T-helper 9 cell (primary cell): ENCODE results near the gene CNNM3.

Experiments used
- DNase-seq: peaks from one replicate; pipeline ENCODE4 v3.0.0-alpha.2; 2020

CNNM3 gene

DNA sequence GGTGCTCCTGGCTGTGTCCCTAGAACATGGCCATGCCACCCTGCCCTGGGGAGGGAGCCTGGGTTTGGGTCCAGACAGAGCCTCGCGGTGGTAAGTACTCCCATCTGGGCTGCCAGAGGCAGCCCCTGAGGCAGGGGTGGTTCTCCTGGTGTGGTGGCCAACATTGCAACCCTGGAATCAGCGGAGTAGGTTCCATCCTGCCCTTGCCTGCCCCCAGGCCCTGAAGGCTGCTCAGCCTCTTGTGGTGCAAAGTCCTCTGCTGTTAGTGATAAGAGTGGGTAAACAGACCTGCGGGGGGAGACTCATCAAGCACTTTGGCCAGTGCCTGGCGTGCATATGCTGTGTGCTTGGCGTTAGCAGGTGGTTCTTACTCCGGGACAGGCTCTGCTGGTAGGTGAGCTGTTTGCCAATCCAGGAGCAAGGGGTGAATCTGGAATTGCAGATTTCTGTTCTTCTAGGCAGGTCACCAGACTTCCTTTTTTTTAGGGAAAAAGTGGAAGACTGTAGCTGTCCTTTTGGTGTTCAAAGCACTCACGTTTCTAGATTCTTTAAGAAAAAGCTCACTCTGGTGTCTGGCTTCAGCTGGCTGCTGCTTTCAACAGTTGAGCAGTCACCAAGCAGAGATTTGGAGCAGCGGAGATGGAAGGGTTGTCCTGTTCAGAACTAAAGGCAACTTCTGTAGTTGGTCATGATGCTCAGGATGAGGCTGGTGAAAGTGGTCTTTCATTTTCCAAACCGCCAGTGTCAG is 3.2 kb downstream of the CNNM3 start:
- DNase-seq, result no peak

DNA sequence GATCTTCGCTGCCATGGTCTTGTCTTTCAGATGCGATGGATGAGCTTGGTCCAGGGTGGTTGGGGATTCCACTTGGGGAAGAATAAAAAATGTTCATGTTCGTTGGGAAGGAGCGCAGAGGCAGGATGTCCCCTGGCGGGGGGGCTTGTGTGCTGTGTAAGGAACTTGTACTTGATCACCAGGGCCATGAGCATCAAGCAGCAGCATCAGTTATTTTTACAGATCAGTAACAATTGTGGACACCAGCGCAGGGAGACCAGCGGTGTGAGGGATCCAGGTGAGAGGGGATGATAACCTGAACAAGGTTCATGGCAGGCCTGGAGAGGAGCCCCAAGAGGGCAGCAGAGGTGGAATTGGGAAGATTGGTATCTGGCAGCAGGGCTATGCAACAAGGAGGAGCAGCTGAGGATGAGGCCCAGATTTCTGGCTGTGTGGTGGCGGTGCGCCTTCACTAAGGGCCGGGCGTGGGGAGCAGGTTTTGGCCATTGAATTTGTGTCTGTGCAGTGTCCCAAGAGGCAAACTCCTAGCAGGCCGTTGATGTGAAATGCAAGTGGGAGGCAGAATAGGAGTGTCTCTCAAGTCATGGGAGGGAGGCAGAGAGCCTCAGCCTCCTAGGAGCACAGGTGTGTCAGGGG is 3.9 kb downstream of the CNNM3 start:
- no peak for DNase-seq

DNA sequence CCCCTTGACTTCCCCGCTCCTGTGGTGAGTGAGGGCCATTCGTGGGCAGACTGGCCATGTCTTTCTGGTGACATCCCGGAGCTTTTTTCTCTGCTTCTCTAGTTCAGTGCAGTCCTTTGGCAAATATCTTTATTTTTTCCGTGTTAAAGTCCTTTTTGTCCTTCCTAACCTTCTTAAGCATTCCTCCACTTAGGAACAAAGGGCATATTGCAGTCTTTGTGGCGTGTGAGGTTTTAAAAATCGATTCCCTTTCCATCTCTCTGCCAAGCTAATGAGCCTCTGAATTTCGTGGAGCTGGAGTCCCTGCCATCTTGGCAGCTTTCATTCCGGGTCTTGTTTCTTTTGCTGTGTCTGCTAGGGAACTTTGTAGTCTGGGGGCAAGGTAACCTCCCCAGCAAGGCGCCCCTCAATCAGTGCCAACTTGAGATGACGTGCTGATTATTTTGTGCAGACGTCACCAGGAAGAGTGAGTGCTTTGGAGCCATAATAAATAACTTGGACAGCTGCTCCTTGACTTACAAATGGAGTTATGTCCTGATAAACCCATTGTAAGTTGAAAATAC is 5.1 kb downstream of the CNNM3 start:
- DNase-seq, result no peak

DNA sequence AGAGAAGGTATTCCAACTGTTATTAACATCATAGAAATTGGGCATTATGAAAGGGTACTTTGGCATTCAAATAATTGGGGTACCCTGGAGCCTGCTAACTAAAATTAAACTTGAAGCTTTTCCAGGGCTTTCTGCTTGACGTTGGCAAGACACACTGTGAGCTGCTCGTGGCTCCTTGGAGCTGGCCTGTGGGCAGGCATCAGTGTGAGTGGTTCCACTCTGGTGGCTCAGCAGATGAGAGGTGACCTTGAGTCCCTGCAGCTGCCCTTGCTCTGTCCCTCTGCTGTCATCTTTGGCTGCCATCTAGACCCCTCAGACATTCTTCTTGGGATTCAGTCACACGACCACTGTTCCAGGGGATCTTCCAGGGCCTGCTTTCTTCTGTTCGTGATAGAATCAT is 6.7 kb downstream of the CNNM3 start:
- no peak for DNase-seq

DNA sequence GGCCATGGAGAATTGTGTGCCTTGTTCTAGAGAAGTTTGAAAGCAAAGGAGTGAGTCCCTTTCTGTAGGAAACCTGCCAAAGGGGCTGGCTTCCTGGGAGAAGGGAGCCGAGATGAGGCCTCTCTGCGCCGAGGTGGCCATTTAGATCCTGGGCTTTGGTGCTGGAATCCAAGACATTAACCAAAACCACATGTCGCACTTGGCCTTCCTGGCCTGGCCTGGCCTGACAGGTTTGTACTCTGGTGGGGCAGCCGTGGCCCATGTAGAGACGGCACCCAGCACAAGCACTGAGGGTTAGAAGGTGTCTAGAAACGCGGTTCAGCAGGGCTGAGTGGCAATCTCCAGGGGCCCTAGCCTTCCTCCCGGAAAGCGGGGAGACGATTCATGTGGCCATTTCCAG is 7.1 kb downstream of the CNNM3 start:
- no peak for DNase-seq

DNA sequence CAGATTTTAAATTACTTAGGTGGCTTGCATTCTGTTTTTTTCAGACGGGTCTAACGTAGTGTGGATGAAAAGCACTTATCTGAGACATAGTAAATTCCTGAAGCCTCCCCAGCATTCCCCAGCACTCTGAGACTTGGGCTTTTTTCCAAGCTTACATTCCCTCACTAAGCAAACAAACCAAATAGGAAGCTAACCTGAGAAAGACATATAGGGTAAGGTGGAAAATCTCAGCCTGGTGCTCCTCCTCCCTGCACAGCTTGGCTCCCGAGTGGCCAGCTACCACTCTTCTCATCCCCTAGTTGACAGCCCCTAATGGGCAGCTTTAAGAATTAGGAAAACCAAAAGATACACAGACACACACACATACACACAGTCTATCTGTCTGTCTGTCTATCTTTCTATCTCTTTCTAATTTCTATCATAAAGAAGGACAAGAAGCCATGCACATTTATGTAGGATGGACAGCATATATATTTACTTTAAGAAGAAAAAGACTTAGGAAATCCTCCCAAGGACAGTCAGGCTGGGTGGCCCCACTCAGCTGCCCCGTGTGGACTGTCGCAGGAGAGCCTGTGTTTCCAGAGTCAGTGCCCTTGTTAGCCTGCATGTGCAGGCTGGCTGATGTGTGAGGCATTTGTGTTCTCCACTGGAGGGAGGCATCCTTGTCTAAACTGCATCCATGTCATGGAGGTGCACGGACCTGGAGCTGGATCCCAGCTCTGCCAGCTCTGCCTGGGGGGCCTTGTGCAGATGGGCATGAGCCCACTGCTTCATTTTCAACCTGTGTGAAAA is 8.2 kb downstream of the CNNM3 start:
- DNase-seq, result no peak

DNA sequence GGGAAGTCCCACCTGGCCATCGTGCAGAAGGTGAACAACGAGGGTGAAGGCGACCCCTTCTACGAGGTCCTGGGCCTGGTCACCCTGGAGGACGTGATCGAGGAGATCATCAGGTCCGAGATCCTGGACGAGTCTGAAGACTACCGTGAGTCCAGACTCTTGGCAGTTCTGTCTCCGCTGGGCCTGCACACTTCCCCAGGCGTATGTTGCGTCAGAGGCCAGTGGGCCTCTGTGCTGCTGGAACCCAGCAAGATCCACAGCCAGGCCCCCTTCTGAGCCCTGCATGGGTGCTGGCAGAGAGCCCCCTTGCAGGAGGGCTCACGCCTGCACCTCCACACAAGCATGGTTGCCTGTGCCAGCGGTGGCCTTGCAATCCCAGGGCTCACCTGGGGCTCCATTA is 9.0 kb downstream of the CNNM3 start:
- no peak for DNase-seq

DNA sequence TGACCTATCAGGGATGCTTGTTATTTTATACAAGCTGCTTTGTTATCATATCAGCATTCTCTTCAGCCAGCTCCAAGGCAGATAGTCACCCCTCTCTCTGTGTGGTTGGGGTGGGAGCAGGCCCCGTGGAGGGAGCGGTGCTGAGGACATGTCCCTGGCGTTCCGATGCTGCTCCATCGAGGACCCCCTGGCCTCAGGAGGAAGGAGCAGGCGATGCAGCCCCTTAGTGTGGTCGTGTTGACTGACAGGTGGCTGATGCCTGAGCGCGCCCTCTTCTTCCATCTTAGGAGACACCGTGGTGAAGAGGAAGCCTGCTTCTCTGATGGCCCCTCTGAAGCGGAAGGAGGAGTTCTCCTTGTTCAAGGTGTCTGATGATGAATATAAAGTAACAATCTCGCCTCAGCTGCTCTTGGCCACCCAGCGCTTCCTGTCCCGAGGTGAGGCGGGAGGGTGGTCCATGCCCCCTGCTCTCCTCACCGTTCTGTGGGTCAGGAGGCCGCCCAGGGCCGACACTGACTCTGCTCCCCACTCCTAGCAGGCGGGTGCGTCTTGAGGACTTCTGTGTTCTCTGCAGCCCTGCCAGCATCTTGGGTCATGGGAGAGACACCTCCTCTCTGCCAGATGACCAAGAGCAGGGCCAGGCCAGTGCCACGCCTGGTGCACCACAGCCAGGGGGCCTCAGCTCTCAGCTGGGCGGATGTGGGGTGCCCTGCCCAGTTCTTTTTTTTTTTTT is 10.6 kb downstream of the CNNM3 start:
- no peak for DNase-seq

DNA sequence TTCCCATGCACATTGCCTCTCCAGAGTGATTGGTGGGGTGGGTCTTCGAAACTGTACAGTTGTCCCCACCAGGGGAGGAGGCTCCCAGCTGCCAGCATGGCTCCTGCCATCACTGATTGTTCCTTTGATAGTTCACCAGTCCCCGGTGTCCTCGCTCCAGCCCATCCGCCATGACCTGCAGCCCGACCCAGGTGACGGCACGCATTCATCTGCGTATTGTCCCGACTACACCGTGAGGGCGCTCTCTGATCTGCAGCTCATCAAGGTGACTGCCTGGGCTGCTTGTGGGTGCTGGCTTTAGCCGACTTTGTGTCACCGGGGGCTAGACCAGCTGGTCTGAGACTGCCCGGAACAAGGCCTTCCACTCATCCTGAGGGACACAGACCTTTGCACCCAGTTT is 12.4 kb downstream of the CNNM3 start:
- DNase-seq, result no peak

DNA sequence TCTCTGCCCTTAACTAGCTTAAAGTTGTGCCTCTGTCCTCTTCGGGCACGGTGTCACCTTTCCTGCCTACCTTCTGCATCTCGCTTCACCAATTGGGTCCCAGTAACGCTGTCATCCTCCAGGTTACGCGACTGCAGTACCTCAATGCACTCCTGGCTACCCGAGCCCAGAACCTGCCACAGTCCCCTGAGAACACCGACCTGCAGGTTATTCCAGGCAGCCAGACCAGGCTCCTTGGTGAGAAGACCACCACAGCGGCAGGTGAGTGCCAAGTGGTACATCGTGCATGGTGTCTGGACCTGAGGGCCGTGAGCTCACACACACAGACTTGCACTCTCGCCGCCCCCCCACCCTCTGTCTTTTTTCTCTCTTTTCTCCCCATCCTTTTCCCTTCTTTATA is 12.8 kb downstream of the CNNM3 start:
- DNase-seq, result no peak

DNA sequence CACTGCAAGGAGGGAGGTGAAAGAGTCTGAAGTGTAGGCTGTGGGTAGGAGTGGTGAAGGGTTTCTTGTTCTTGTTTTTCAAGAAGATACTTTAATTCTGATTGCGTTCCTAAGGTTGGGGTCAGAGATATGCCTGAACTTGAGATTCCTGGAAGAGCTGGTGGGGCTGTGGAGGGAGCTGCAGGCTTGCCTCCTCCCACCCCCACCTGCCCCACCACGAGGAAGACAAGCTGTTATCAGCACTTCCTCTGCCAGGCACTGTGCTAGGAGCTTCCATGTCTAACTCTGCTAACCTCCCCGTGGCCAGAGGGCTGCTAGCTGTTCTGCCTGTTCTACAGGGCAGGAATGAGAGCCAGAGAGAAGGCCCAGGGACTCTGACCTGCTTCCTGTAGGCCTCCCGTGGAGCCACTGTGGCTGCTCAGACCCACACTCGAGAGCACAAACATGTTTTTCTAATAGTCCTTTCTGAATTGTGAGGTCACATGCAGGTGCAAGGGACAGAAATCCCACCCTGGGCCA is 14.0 kb downstream of the CNNM3 start:
- no peak for DNase-seq

DNA sequence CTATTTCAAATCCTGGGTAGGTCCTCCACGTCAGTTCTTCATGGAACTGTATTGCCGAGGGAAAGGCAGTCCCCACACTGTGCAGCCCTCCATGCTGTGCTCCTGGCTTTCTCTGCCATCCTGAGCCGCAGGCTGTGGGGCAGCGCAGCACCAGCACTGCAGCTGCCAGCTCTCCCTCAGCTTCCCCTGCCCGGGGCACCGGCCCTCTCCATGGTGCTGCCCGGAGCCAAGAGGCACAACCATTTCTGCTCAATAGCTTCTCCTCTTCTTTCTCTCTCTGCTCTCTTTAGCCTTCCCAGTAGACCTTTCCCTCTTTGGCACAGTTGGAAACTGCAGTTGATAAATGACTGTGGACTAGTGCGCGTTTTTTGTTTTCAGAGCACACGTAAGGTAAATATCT is 15.6 kb downstream of the CNNM3 start:
- no peak for DNase-seq

DNA sequence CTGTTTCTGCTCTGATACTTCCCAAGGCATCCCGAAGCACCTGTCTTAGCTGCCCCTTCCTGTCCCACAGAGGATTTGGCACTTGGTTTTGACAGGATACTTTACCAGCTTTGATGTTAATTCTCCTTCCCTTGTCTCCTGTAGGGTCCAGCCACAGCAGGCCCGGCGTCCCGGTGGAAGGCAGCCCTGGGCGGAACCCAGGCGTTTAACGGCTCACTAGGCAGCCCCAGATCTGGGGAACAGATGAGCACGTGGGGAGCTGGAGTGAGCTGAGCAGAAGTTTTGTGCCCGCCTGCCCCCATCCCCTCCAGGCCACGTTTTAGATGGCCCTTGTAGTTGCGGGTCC is 16.3 kb downstream of the CNNM3 start:
- DNase-seq, result no peak

DNA sequence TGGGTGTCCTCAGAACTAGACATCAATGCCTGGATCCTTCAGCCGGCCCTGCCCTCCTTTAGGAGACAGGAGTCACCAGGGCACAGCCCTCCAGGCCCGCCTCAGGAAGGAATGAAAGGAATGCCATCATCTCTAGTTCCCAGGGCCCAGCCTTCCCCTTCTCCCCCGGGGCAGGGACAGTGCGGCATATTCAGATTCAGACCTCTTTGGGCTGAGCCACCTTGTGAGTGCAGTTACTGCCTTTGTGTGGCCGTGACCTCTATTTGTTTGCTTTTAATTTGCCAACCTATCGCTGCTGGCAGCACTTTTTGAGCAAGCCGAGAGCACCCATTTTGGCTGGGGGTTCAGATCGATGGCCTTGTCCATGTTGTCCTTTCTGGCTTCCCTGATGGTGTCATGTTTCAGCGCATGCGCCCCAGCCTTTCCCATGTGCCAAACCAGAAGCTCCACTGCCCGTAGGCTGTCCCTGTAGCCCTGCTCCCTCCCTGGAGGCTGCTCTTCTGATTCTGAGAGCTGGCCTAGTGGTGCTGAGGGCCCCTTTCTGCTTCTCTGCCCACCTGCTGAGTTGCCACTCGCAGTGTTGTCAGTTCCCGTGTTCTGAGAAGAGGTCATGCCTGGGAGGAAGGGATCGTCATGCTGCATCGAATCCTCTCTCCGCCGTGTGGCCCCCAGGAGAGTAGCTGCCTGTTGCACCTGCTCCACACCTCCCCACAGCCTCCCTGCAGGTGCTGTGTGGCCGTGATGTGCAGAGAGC is 16.9 kb downstream of the CNNM3 start:
- DNase-seq, result no peak

DNA sequence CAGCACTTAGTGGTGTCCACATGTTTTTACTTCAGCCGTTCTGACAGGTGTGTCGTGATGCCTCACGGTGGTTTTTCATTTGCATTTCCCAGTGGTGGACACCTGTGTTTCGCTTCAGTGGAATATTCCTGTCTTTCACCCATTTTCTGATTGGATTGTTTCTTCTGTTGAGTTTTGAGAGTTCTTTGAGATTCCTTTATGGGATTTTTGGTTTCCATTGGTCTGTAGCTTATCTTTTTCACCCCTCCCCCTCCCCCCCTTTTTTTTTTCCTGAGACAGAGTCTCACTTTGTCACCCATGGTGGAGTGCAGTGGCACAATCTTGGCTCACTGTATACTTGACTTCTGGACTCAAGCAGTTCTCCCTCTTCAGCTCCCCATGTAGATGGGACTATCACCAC is 19.8 kb downstream of the CNNM3 start:
- no peak for DNase-seq

DNA sequence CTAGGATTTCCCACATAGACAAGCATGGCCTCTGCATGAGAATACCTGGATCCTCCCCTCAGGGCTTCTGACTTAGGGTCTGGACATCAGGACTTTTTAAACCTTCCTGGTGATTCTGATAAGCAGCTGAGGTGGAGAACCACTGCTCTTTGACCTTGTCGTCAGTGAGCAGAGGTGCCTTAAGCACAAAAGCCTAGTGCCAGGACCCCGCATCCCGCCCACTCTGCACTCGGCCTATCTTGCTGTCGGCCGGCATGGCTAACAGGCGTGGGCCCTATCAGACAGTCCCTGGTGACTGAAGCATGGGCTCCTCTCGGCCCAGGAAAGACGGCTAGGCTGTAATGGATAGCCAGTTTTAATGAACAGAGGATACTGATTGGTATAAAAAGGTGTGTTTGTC is 21.5 kb downstream of the CNNM3 start:
- DNase-seq, result no peak

DNA sequence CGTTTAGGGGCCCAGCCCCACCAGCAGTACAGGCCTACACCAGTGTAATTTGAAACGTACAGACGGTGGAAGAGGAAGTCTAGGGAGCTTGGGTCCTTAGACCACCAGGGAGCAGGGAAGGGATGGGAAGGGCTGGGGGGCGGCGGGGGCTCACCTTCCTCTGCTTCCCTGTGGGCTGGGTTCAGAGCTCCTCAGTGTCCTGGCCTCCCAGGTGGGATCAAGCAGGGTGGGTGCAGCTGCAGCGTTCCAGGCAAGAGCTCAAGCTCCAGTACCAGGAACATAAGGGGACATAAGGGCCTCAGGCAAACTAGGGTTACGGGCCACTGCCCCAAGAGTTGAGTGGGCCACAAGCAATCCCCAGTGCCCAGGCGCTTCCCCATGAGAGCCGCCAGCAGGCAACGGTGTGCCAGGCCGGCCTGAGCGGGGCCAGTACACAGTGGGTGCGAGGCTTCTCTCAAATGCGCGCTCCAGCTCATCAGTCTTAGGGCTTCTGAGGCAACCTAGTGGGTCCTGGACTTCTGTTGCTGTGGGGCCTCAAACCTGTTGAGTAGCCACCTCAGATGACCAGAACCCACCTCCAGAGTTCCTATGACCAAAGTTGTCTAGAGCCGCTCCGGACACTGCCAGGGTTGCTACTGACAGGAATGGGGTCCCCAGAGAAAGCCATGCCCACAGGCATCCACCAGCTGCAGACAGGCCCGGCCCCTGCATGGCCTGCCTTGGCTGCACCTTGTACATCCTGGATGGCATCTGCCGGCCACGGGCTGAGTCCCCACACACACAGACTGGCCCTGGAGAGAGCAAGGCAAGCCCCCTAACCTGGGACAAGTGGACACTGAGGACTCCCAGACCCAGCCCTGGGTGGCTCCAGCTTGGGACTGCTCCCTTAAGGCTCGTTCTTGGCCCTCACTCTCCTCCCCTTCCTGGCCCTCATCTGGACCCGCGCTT is 22.6 kb downstream of the CNNM3 start:
- no peak for DNase-seq

DNA sequence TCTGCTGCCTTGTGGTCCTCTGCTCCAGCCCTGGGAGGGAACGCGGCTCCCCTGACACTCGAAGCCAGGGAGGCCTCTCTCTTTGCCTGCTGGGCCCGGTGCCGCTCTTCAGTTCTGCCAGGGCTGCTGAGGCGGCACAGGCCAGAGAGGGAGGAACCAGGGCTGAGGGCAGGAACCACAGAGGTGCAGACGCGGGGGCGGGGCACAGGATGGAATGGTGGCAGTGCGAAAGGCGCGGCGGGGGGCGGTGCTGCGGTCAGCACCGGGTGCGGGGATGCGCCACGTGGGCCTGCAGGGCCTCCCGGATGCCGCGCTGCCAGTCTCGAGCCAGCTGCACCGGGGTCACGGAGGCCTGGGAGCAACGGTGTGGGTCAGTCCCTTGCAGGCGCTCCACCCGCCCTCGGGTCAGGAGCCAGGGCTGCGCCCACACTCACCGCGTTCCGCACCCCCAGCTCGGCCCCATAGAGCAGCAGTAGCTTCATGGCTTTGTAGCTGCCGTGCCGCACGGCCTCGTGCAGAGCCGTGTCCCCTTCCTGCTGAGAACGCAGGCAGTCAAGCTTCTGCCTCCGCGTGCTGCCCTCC is 23.3 kb downstream of the CNNM3 start:
- DNase-seq, result peak; percentile 76

DNA sequence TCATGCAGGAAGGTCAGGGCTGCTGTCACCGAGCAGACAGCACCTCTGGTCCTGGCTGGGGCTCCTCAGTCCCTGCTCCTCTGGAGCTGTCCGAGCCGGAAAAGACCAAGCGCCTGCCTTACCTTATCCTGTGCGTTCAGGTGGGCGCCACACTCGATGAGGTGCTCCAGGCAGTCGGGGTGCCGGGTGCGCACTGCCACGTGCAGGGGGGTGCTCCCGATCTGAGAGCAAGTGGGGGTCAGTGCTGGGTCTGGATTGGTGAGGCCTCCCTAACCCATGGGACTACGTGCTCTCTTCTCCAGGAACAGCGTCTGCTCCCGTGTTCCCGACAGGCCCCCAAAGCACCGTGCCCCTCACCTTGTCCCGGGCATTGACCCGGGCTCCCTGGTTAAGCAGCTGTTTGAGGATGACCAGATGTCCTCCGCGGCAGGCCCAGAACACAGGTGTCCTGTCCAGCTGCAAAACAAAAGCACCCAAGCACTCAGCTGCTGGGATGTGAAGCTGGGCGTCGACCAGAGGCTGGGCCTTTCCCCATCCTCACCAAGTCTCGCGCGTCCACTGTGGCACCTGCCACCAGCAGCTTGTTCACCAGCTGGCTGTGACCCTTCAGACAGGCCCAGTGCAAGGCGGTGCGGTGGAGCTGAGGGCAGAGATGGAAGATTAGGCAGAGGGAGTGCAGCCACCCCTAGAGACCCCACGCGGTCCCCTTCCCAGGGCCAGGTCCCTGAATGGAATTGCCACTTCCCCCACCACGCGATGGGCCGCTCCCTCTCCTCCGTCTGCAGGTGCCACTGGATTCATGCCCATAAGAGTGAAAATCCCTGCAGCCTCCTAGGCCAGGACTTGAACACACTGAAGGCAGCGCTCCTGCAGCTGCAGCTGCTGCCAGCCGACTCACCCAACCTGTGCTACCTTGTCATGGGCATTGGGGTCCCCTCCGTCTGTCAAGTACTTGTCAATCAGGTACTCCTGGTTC is 24.1 kb downstream of the CNNM3 start:
- DNase-seq, result no peak
